Breast epithelium (tissue), 3 donors: ENCODE measurements around the gene CTNNA2.

Experiments used
- CTCF ChIP-seq, 3 donors: fragments of 450-650 bp; IDR thresholded peaks; one replicate each; pipeline ENCODE4 v1.5.1; 2016 to 2017; ENCODE audit warnings: antibody characterized with exemption in 3 of 3, mild to moderate bottlenecking in 3 of 3, moderate library complexity in 3 of 3
- POLR2A ChIP-seq: fragments of 450-650 bp; IDR thresholded peaks from one replicate; pipeline ENCODE4 v1.6.1; 2016; ENCODE audit warnings: antibody characterized with exemption, mild to moderate bottlenecking, moderate library complexity

DNA sequence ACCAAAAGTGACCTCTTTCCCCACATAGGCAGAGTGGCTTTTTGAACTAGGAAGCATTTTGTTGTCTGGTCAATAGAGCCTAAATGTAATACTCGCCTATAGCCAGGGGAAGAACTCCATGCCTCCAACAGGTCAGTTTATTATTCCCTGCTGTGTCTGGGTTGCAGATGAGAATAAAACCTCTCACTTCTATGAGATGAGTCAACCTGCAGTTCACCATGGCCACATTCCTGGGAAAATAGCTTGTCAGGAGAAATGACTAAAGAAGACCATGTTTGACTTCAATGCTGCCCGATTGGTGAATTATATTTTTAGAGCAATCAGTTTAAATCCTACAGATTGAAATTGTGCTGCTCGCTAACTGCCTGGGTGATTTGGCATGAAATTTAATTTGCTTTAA is 838.4 kb downstream of the CTNNA2 start:
- TF ChIP-seq CTCF (IDR thresholded peaks at IDR 0.05) (no peak), POLR2A (no peak)
